Measurements from ENCODE around the gene ZNF593. TPM values are rescaled to one million over a fixed set of nuclear protein-coding genes. Genes with fewer than 3 reads are reported as not detected.

The ZNF593 gene
- total and polyA plus RNA-seq, 2 of the 13 experiments (the other 11 are each of a cell fraction or from before 2014, with no cell fraction given) = 37.3 to 55.8 TPM

DNA sequence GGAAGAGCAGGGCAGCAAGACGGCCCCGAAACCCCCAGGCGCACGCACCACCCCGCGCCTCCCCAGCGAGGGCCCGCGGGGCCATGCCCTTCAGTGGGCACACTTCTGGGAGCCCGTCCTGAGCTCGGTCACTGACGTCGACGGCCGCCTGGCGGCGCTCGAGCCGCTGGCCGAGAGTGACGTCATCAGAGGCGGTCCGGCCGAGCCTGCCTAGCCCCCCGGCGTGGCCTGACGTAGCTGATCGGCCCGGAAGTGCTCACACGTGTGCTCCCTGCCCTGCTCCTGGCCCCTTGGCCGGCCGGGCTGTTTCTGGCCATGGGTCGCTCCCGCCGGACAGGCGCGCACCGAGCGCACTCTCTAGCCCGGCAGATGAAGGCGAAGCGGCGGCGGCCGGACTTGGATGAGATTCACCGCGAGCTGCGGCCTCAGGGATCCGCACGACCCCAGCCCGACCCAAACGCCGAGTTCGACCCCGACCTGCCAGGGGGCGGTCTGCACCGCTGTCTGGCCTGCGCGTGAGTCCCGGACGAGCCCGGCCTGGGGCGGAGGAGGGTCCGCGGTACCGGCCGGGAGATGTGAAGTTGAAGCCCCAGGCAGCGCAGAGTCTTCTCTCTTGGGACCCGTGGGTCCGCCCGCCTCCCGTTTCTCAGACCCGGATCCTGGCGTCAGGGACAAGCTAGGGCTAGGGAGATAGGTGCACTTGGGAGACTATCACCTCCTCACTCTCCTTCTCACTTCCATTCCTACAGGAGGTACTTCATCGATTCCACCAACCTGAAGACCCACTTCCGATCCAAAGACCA, at the start of gene ZNF593 (continued):
- TF ChIP-seq GATAD1 (CRISPR knock-in tag; IDR thresholded peaks at IDR 0.05) (peak; percentile 92), CHCHD3 (CRISPR knock-in tag; IDR thresholded peaks at IDR 0.05) (peak; percentile 76; the same call in 1 of the 2 replicates), ZNF180 (CRISPR knock-in tag; IDR thresholded peaks at IDR 0.05; ENCODE audit: borderline replicate concordance, low read depth) (0 out of 2 replicates have a peak, but pooled peaks have one; percentile 37), ZNF432 (CRISPR knock-in tag; IDR thresholded peaks at IDR 0.05; ENCODE audit: borderline replicate concordance) (no peak), PHF5A (CRISPR knock-in tag; IDR thresholded peaks at IDR 0.05; ENCODE audit: low read depth, unreplicated experiment) (no peak), ETV6 (CRISPR knock-in tag; conservative IDR thresholded peaks at IDR 0.05) (peak; percentile 61; the same call in 1 of the 2 replicates), MTF1 (CRISPR knock-in tag; IDR thresholded peaks at IDR 0.05) (0 out of 2 replicates have a peak, but pooled peaks have one; percentile 36)
- TF ChIP-seq, protein P1, sequence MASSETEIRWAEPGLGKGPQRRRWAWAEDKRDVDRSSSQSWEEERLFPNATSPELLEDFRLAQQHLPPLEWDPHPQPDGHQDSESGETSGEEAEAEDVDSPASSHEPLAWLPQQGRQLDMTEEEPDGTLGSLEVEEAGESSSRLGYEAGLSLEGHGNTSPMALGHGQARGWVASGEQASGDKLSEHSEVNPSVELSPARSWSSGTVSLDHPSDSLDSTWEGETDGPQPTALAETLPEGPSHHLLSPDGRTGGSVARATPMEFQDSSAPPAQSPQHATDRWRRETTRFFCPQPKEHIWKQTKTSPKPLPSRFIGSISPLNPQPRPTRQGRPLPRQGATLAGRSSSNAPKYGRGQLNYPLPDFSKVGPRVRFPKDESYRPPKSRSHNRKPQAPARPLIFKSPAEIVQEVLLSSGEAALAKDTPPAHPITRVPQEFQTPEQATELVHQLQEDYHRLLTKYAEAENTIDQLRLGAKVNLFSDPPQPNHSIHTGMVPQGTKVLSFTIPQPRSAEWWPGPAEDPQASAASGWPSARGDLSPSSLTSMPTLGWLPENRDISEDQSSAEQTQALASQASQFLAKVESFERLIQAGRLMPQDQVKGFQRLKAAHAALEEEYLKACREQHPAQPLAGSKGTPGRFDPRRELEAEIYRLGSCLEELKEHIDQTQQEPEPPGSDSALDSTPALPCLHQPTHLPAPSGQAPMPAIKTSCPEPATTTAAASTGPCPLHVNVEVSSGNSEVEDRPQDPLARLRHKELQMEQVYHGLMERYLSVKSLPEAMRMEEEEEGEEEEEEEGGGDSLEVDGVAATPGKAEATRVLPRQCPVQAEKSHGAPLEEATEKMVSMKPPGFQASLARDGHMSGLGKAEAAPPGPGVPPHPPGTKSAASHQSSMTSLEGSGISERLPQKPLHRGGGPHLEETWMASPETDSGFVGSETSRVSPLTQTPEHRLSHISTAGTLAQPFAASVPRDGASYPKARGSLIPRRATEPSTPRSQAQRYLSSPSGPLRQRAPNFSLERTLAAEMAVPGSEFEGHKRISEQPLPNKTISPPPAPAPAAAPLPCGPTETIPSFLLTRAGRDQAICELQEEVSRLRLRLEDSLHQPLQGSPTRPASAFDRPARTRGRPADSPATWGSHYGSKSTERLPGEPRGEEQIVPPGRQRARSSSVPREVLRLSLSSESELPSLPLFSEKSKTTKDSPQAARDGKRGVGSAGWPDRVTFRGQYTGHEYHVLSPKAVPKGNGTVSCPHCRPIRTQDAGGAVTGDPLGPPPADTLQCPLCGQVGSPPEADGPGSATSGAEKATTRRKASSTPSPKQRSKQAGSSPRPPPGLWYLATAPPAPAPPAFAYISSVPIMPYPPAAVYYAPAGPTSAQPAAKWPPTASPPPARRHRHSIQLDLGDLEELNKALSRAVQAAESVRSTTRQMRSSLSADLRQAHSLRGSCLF (CRISPR knock-in tag; IDR thresholded peaks at IDR 0.05; ENCODE audit: borderline replicate concordance) = peak; percentile 70; the same call in 1 of the 2 replicates
- TF ChIP-seq, protein P2, sequence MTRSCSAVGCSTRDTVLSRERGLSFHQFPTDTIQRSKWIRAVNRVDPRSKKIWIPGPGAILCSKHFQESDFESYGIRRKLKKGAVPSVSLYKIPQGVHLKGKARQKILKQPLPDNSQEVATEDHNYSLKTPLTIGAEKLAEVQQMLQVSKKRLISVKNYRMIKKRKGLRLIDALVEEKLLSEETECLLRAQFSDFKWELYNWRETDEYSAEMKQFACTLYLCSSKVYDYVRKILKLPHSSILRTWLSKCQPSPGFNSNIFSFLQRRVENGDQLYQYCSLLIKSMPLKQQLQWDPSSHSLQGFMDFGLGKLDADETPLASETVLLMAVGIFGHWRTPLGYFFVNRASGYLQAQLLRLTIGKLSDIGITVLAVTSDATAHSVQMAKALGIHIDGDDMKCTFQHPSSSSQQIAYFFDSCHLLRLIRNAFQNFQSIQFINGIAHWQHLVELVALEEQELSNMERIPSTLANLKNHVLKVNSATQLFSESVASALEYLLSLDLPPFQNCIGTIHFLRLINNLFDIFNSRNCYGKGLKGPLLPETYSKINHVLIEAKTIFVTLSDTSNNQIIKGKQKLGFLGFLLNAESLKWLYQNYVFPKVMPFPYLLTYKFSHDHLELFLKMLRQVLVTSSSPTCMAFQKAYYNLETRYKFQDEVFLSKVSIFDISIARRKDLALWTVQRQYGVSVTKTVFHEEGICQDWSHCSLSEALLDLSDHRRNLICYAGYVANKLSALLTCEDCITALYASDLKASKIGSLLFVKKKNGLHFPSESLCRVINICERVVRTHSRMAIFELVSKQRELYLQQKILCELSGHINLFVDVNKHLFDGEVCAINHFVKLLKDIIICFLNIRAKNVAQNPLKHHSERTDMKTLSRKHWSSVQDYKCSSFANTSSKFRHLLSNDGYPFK (CRISPR knock-in tag; IDR thresholded peaks at IDR 0.05; ENCODE audit: borderline replicate concordance) = peak; percentile 87
- TF ChIP-seq, protein P3, sequence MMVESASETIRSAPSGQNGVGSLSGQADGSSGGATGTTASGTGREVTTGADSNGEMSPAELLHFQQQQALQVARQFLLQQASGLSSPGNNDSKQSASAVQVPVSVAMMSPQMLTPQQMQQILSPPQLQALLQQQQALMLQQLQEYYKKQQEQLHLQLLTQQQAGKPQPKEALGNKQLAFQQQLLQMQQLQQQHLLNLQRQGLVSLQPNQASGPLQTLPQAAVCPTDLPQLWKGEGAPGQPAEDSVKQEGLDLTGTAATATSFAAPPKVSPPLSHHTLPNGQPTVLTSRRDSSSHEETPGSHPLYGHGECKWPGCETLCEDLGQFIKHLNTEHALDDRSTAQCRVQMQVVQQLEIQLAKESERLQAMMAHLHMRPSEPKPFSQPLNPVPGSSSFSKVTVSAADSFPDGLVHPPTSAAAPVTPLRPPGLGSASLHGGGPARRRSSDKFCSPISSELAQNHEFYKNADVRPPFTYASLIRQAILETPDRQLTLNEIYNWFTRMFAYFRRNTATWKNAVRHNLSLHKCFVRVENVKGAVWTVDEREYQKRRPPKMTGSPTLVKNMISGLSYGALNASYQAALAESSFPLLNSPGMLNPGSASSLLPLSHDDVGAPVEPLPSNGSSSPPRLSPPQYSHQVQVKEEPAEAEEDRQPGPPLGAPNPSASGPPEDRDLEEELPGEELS (CRISPR knock-in tag; IDR thresholded peaks at IDR 0.05) = peak; percentile 47
